Measurements from ENCODE around the gene RPS10.

RPS10 gene

DNA sequence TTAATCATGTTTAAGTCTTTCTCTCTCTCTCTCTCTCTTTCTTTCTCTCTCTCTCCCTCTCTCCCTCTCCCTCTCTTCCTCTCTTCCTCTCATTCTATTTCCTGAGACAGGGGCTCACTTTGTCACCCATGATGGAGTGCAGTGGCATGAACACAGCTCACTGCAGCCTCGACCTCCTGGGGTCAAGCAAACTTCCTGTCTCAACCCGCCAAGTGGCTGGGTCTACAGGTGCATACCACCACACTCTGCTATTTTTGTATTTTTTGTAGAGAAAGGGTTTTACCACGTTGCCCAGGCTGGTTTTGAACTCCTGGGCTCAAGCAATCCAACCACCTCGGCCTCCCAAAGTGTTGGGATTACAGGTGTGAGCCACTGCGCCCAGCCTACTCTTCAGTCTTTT lies 15.7 kb upstream of the RPS10 start:
- H3K4me1 ChIP-seq (ENCODE audit: control insufficient read depth, insufficient read depth, low read length): no peaks in the 10 kb centered on the region
- peaks cover 5% of the 10 kb centered on the region for H3K27me3 ChIP-seq (ENCODE audit: control insufficient read depth, insufficient read depth, low read length)
- no peak overlapping the region for H3K9ac ChIP-seq (ENCODE audit: low read length)
- H3K4me3 ChIP-seq (ENCODE audit: low read length): no peak overlapping the region
- H3K36me3 ChIP-seq (ENCODE audit: control insufficient read depth, insufficient read depth, low read length): no peaks in the 10 kb centered on the region
- no peaks in the 10 kb centered on the region for H3K9me3 ChIP-seq (ENCODE audit: control insufficient read depth, low read length)

DNA sequence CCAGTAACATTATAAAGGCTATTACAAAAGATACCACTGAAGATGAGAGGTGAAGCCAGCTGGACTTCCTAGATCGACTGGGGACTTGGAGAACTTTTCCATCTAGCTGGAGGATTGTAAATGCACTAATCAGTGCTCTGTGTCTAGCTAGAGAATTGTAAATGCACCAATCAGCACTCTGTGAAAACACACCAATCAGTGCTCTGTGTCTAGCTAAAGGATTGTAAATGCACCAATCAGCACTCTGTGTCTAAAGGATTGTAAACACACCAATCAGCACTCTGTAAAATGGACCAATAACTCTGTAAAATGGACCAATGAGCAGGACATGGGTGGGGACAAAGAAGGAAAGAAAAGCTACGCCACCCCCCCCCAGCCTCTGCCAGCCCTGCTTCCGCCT lies 13.6 kb upstream of the RPS10 start:
- Histone ChIP-seq H3K9ac (ENCODE audit: low read length) (no peak overlapping the region), H3K9me3 (ENCODE audit: control insufficient read depth, low read length) (no peaks in the 10 kb centered on the region), H3K4me3 (ENCODE audit: low read length) (no peak overlapping the region), H3K36me3 (ENCODE audit: control insufficient read depth, insufficient read depth, low read length) (no peaks in the 10 kb centered on the region), H3K27me3 (ENCODE audit: control insufficient read depth, insufficient read depth, low read length) (no peaks in the 10 kb centered on the region), H3K4me1 (ENCODE audit: control insufficient read depth, insufficient read depth, low read length) (no peaks in the 10 kb centered on the region)

DNA sequence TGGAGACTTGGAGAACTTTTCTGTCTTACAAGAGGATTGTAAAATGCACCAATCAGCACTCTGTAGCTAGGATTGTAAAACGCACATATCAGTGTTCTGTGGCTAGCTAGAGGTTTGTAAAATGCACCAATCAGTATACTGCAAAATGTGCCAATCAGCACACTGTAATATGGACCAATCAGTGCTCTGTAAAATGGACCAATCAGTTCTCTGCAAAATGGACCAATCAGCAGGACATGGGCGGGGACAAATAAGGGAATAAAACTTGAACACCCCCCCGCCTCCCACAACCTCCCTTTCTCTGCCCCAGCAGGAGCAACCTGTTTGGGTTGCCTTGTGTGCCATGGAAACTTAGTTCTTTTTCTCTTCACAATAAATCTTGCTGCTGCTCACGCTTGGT lies 12.8 kb upstream of the RPS10 start:
- H3K27me3 ChIP-seq (ENCODE audit: control insufficient read depth, insufficient read depth, low read length): no peaks in the 10 kb centered on the region
- no peak overlapping the region for H3K4me3 ChIP-seq (ENCODE audit: low read length)
- no peaks in the 10 kb centered on the region for H3K9me3 ChIP-seq (ENCODE audit: control insufficient read depth, low read length)
- H3K4me1 ChIP-seq (ENCODE audit: control insufficient read depth, insufficient read depth, low read length): no peaks in the 10 kb centered on the region
- H3K9ac ChIP-seq (ENCODE audit: low read length): no peak overlapping the region
- no peaks in the 10 kb centered on the region for H3K36me3 ChIP-seq (ENCODE audit: control insufficient read depth, insufficient read depth, low read length)

DNA sequence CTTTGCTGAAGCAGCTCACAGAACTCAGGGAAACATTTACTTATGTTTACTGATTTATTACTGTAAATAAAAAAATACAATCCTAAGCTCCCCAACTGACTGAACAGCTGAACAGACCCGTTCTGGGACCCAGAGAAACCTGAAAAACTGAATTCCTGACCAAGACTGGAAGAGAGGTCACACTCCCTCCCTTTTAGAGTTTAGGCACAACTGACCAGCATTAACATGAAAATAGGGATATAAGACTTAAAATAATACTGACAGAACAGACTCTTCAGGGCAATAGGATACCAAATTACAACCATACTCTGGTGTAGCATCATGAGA lies 11.7 kb upstream of the RPS10 start:
- Histone ChIP-seq H3K9ac (ENCODE audit: low read length) (no peak overlapping the region), H3K27me3 (ENCODE audit: control insufficient read depth, insufficient read depth, low read length) (no peaks in the 10 kb centered on the region), H3K36me3 (ENCODE audit: control insufficient read depth, insufficient read depth, low read length) (no peaks in the 10 kb centered on the region), H3K4me3 (ENCODE audit: low read length) (no peak overlapping the region), H3K9me3 (ENCODE audit: control insufficient read depth, low read length) (no peaks in the 10 kb centered on the region), H3K4me1 (ENCODE audit: control insufficient read depth, insufficient read depth, low read length) (no peaks in the 10 kb centered on the region)

DNA sequence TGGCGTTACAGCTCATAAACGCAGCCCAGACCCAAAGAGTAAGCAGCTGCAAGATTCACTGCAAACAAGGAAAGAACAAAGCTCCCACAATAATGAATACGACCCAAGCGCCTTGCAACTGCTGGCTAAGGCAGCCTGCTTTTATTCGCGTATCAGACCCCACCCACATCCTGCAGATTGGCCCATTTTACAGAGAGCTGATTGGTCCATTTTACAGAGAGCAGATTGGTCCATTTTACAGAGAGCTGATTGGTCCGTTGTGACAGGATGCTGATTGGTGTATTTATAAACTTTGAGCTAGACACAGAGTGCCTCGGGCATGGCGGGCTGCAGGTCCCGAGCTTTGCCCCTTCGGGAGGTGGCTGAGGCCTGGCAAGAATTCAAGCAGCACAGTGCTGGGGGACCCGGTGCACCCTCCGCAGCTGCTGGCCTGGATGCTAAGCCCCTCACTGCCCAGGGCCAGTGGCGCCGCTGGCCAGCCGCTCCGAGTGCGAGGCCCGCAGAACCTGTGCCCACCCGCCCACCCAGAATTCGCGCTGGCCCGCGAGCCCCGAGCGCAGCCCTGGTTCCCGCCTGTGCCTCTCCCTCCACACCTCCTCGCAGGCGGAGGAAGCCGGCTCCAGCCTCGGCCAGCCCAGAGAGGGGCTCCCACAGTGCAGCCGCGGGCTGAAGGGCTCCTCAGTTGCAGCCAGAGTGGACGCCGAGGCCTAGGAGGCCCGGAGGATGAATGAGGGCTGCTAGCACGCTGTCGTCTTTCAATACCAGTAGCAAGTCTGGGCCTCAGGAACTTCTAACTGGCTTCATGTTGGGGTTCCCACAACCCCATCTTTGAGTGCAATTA lies 11.2 kb upstream of the RPS10 start:
- Histone ChIP-seq H3K36me3 (ENCODE audit: control insufficient read depth, insufficient read depth, low read length) (no peaks in the 10 kb centered on the region), H3K4me1 (ENCODE audit: control insufficient read depth, insufficient read depth, low read length) (no peaks in the 10 kb centered on the region), H3K9ac (ENCODE audit: low read length) (no peak overlapping the region), H3K27me3 (ENCODE audit: control insufficient read depth, insufficient read depth, low read length) (no peaks in the 10 kb centered on the region), H3K9me3 (ENCODE audit: control insufficient read depth, low read length) (no peaks in the 10 kb centered on the region), H3K4me3 (ENCODE audit: low read length) (no peak overlapping the region)

DNA sequence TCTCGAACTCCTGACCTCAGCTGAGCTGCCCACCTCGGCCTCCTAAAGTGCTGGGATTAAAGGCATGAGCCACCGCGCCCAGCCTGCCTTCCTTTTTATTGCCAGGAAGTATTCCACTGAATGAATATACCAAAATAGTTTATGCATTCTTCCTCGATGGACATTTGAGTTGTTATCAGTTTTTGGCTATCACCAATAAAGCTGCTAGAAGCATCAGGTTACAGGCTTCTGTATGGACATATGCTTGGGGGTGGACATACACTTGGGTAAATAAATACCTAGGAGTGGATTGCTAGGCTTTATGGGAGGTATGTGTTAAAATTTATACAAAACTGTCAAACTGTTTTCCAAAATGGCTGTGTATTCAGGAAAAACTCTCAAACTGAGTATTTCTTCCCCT lies 10.0 kb upstream of the RPS10 start:
- no peak overlapping the region for H3K9ac ChIP-seq (ENCODE audit: low read length)
- H3K4me1 ChIP-seq (ENCODE audit: control insufficient read depth, insufficient read depth, low read length): no peaks in the 10 kb centered on the region
- no peaks in the 10 kb centered on the region for H3K9me3 ChIP-seq (ENCODE audit: control insufficient read depth, low read length)
- no peaks in the 10 kb centered on the region for H3K27me3 ChIP-seq (ENCODE audit: control insufficient read depth, insufficient read depth, low read length)
- H3K36me3 ChIP-seq (ENCODE audit: control insufficient read depth, insufficient read depth, low read length): no peaks in the 10 kb centered on the region
- no peak overlapping the region for H3K4me3 ChIP-seq (ENCODE audit: low read length)

DNA sequence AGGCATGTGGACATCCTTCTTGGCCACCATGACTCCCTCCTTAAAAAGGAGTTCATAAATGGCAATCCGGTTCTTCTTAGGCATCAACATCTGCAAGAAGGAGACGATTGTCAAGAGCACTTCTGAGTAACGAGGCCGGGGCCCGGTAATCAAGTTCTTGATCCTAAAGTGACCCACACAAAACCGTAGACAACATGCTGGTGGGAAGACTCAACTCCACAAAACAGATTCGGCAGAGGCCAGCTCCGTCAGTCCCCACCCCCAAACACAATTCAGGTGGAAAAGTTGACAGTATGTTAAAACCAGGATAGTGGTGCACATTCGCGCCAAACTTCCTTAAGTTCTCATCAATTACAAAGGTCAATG lies 754 bp downstream of the RPS10 start:
- H3K36me3 ChIP-seq (ENCODE audit: control insufficient read depth, insufficient read depth, low read length): no peaks in the 10 kb centered on the region
- no peaks in the 10 kb centered on the region for H3K9me3 ChIP-seq (ENCODE audit: control insufficient read depth, low read length)
- peaks cover 8% of the 10 kb centered on the region for H3K4me1 ChIP-seq (ENCODE audit: control insufficient read depth, insufficient read depth, low read length)
- H3K9ac ChIP-seq (ENCODE audit: low read length): peak overlapping the region; percentile 96
- H3K27me3 ChIP-seq (ENCODE audit: control insufficient read depth, insufficient read depth, low read length): no peaks in the 10 kb centered on the region
- H3K4me3 ChIP-seq (ENCODE audit: low read length): peak overlapping the region; percentile 96

DNA sequence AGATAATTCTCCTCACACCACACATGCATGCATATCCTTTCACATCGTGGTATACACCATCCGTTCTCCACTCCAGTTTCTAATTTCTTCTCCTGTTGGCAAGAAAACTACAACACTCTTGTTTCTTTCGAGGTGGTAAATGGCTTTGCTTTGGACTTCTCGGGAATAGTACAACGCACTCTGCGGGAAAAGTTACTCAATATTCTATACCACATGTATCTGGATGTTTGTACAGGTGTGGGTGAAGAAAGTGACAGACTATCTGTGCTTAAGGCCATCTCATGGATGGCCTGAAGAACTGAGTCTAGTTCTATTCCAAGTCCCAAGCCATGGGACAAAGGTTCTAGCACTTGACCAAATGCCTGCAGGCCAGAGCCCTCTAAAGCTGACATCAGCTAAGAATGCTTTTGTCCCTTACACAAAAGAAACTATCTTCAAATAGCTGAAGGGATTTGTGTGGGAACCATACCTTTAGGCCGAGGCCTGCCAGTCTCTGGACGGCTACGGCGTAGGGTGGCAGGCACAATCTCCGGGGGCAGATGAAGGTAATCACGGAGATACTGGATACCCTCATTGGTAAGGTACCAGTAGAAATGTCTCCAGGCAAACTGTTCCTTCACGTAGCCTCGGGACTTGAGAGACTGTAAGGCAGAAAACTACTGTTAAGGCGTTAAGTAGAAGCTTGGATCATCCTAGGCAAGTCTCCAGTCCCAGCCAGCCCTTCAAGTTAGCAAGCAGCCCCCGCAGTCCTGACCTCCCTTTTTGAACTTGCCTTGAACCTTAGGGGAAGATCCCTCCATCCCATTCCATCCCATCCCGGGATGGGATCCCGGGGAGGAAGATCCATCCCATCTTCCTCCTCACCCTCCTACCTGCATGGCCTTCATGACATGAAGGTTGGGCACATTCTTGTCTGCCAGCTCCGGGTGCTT lies 1.4 kb downstream of the RPS10 start:
- H3K36me3 ChIP-seq (ENCODE audit: control insufficient read depth, insufficient read depth, low read length): no peaks in the 10 kb centered on the region
- peaks cover 8% of the 10 kb centered on the region for H3K4me1 ChIP-seq (ENCODE audit: control insufficient read depth, insufficient read depth, low read length)
- peak overlapping the region; percentile 96 for H3K4me3 ChIP-seq (ENCODE audit: low read length)

DNA sequence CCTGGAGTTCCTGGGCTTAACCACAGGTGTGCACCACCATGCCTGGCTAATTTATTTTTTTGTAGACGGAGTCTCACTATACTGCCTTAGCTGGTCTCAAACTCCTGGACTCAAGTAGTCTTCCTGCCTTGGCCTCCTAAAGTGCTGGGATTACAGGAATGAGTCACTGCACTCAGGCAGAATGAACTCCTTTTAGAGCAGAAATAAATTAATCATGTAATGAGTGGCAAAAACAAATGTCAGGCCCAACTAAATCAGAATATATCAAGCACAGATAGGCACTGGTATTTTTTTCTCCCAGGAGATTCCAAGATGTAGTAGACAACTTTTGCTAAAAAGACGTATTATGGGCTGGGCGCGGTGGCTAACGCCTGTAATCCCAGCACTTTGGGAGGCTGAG lies 2.6 kb downstream of the RPS10 start:
- H3K9ac ChIP-seq (ENCODE audit: low read length): no peak overlapping the region
- no peaks in the 10 kb centered on the region for H3K27me3 ChIP-seq (ENCODE audit: control insufficient read depth, insufficient read depth, low read length)
- peaks cover 5% of the 10 kb centered on the region for H3K36me3 ChIP-seq (ENCODE audit: control insufficient read depth, insufficient read depth, low read length)
- H3K4me3 ChIP-seq (ENCODE audit: low read length): no peak overlapping the region
- peaks cover 8% of the 10 kb centered on the region for H3K4me1 ChIP-seq (ENCODE audit: control insufficient read depth, insufficient read depth, low read length)
- H3K9me3 ChIP-seq (ENCODE audit: control insufficient read depth, low read length): no peaks in the 10 kb centered on the region

More for the DNA sequence above, 1.4 kb downstream of the RPS10 start:
- H3K9ac ChIP-seq (ENCODE audit: low read length): peak overlapping the region; percentile 96
- no peaks in the 10 kb centered on the region for H3K9me3 ChIP-seq (ENCODE audit: control insufficient read depth, low read length)
- H3K27me3 ChIP-seq (ENCODE audit: control insufficient read depth, insufficient read depth, low read length): no peaks in the 10 kb centered on the region

DNA sequence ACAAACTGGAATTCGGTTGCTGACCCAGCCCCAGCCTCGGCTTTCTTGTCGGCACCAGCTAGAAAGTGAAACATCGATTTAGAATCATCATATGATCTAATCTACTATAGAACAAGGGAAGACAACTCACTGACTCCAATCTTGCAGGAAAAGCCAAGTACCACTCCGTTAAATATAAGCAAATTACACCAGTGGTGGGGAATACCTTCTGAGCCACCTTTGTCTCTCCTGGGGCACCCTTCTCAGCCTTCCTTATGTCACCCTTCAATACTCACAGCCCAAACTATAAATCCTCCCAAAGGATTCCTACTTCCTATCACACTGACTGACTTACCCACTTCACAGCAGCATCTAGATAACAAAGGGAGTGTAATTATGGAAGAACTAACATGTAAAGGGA lies 7.5 kb downstream of the RPS10 start:
- Histone ChIP-seq H3K4me3 (ENCODE audit: low read length) (no peak overlapping the region), H3K9ac (ENCODE audit: low read length) (no peak overlapping the region), H3K36me3 (ENCODE audit: control insufficient read depth, insufficient read depth, low read length) (peaks cover 17% of the 10 kb centered on the region), H3K4me1 (ENCODE audit: control insufficient read depth, insufficient read depth, low read length) (peaks cover 19% of the 10 kb centered on the region), H3K27me3 (ENCODE audit: control insufficient read depth, insufficient read depth, low read length) (no peaks in the 10 kb centered on the region), H3K9me3 (ENCODE audit: control insufficient read depth, low read length) (no peaks in the 10 kb centered on the region)

DNA sequence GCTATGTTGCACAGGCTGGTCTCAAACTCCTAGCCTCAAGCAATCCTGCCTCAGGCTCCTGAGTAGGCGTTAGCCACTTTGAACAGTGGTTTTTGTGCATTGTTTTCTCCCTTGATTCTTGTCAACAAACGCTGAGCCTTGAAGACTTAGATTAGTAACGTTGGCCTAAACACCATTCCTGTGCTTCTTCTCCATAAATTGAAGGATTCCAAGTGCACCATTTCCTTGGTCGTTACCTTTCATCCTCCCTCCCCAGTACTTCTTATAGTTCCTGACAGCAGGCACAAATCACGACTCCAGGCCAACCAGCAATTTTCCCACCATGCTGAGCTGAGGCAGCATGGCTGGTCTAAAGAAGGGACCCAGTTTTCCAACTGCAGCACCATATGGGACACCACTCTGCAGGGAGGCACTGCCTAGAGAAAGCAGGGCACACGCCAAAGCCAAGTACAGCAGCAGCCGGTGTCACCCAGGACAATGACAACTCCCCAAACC lies 8.9 kb downstream of the RPS10 start:
- H3K36me3 ChIP-seq (ENCODE audit: control insufficient read depth, insufficient read depth, low read length): peaks cover 17% of the 10 kb centered on the region
- peaks cover 19% of the 10 kb centered on the region for H3K4me1 ChIP-seq (ENCODE audit: control insufficient read depth, insufficient read depth, low read length)

More for the DNA sequence above, 8.9 kb downstream of the RPS10 start:
- Histone ChIP-seq H3K9ac (ENCODE audit: low read length) (no peak overlapping the region), H3K9me3 (ENCODE audit: control insufficient read depth, low read length) (no peaks in the 10 kb centered on the region), H3K4me3 (ENCODE audit: low read length) (no peak overlapping the region), H3K27me3 (ENCODE audit: control insufficient read depth, insufficient read depth, low read length) (no peaks in the 10 kb centered on the region)
